IMR-90 (cell line): ENCODE results near the gene CLUH. TPM values are rescaled to one million over a fixed set of nuclear protein-coding genes. Genes with fewer than 3 reads are reported as not detected.
"Not testable (repeated sequence)": the region's sequence is repeated elsewhere in the genome, so short reads cannot be mapped to it uniquely, and the experiment has no call there.

Source experiments
- ATAC-seq: fragments of 200-7000 bp; cut with Tn5 transposase; 2 replicates; pipeline ENCODE4 v1.9.1; 2020; ENCODE audit warnings: low read depth, mild to moderate bottlenecking, moderate library complexity
- BruUV-seq: library from RNA; stranded (reverse); fragments of 400-500 nt; replicated peaks from 2 replicates; lab custom pipeline; 2021; lab: Mats Ljungman, UMichigan
- CTCF ChIA-PET: fragments of 300-600 bp; formaldehyde crosslinking; extraction: SDS; loops from one replicate; lab custom pipeline; 2021; ENCODE audit warnings: antibody characterized with exemption; lab: Yijun Ruan, JAX
- POLR2A ChIA-PET: fragments of 300-600 bp; sonication (Branson Sonifier 250); formaldehyde crosslinking; loops from one replicate; lab custom pipeline; 2022; ENCODE audit warnings: antibody characterized with exemption; ENCODE audit not compliant: unreplicated experiment; lab: Charles Lee
- DNase-seq: peaks from one replicate; pipeline ENCODE4 v3.0.0; 2013
- H2AFZ ChIP-seq: replicated peaks from 2 replicates; pipeline ENCODE3; 2013; ENCODE audit warnings: low read length, mild to moderate bottlenecking; ENCODE audit not compliant: poor library complexity
- H2AK5ac ChIP-seq: 2 replicates; pipeline ENCODE4 v1.6.1; 2013; ENCODE audit warnings: low read depth, low read length, inconsistent platforms
- H2AK9ac ChIP-seq: replicated peaks from 2 replicates; pipeline ENCODE3; 2013; ENCODE audit warnings: mild to moderate bottlenecking, low read depth, low read length, moderate library complexity; ENCODE audit not compliant: poor library complexity
- H2BK120ac ChIP-seq: 2 replicates; pipeline ENCODE4 v1.6.1; 2013; ENCODE audit warnings: low read depth, low read length, inconsistent platforms
- H2BK15ac ChIP-seq: 3 replicates; pipeline ENCODE4 v1.6.1; 2013; ENCODE audit warnings: low read depth, low read length, inconsistent platforms
- H2BK20ac ChIP-seq: 2 replicates; pipeline ENCODE4 v1.6.1; 2013; ENCODE audit warnings: low read depth, mild to moderate bottlenecking, inconsistent platforms, low read length, moderate library complexity
- H2BK5ac ChIP-seq: 2 replicates; pipeline ENCODE4 v1.6.1; 2013; ENCODE audit warnings: mild to moderate bottlenecking, low read depth, low read length, inconsistent platforms; ENCODE audit not compliant: poor library complexity, severe bottlenecking
- H3K14ac ChIP-seq: replicated peaks from 2 replicates; pipeline ENCODE4 v1.6.1; 2013; ENCODE audit warnings: low read depth, low read length, inconsistent platforms
- H3K18ac ChIP-seq: 2 replicates; pipeline ENCODE4 v1.6.1; 2013; ENCODE audit warnings: low read depth, low read length, control low read depth
- H3K23ac ChIP-seq: 2 replicates; pipeline ENCODE4 v1.6.1; 2013; ENCODE audit warnings: low read depth, low read length, inconsistent platforms
- H3K27ac ChIP-seq: 2 replicates; pipeline ENCODE4 v1.5.1; 2013; ENCODE audit warnings: mild to moderate bottlenecking, control low read depth, low read length; ENCODE audit not compliant: insufficient read depth
- H3K27me3 ChIP-seq: 2 replicates; pipeline ENCODE4 v1.6.1; 2013; ENCODE audit warnings: low read length; ENCODE audit not compliant: control insufficient read depth, insufficient read depth
- H3K36me3 ChIP-seq: 2 replicates; pipeline ENCODE4 v1.6.1; 2013; ENCODE audit warnings: low read length, mixed read lengths; ENCODE audit not compliant: control insufficient read depth, insufficient read depth
- H3K4ac ChIP-seq: 2 replicates; pipeline ENCODE4 v1.6.1; 2013; ENCODE audit warnings: low read depth, low read length, inconsistent platforms
- H3K4me1 ChIP-seq: 2 replicates; pipeline ENCODE4 v1.6.1; 2013; ENCODE audit warnings: low read length, mixed read lengths; ENCODE audit not compliant: control insufficient read depth, insufficient read depth
- H3K4me2 ChIP-seq: 2 replicates; pipeline ENCODE4 v1.6.1; 2013; ENCODE audit warnings: low read depth, mild to moderate bottlenecking, control low read depth, low read length, moderate library complexity
- H3K4me3 ChIP-seq: 2 replicates; pipeline ENCODE4 v1.5.1; 2013; ENCODE audit warnings: low read depth, mild to moderate bottlenecking, control low read depth, low read length, moderate library complexity; ENCODE audit not compliant: insufficient read depth
- H3K56ac ChIP-seq: 2 replicates; pipeline ENCODE4 v1.6.1; 2013; ENCODE audit warnings: low read length, inconsistent platforms; ENCODE audit not compliant: insufficient read depth; ENCODE audit errors: extremely low read depth
- H3K79me1 ChIP-seq, 2 experiments: 2 replicates each; pipeline ENCODE4 v1.6.1; 2013; ENCODE audit warnings: low read length in 2 of 2, inconsistent platforms in 1 of 2, low read depth in 1 of 2
- H3K9ac ChIP-seq: 2 replicates; pipeline ENCODE4 v1.6.1; 2013; ENCODE audit warnings: low read depth, low read length, control low read depth
- H3K9me1 ChIP-seq: 2 replicates; pipeline ENCODE4 v1.6.1; 2013; ENCODE audit warnings: low read length, inconsistent platforms; ENCODE audit not compliant: insufficient read depth
- H3K9me3 ChIP-seq: 2 replicates; pipeline ENCODE4 v1.6.1; 2013; ENCODE audit warnings: low read length; ENCODE audit not compliant: control insufficient read depth, insufficient read depth
- H4K20me1 ChIP-seq: 2 replicates; pipeline ENCODE4 v1.6.1; 2013; ENCODE audit warnings: low read length, inconsistent platforms; ENCODE audit not compliant: insufficient read depth
- H4K5ac ChIP-seq: 2 replicates; pipeline ENCODE4 v1.6.1; 2013; ENCODE audit warnings: mild to moderate bottlenecking, low read depth, low read length, control low read depth
- H4K8ac ChIP-seq, 2 experiments: 2 replicates each; pipeline ENCODE4 v1.6.1; 2013; ENCODE audit warnings: low read depth in 2 of 2, low read length in 2 of 2, control low read depth in 1 of 2, inconsistent platforms in 1 of 2
- H4K91ac ChIP-seq: 2 replicates; pipeline ENCODE4 v1.6.1; 2013; ENCODE audit warnings: low read depth, low read length, inconsistent platforms; ENCODE audit not compliant: insufficient read depth
- WGBS, 2 experiments: methylation state at CpG; one replicate each; pipeline versions ENCODE4 v1.1.5 to v1.1.7; 2013; ENCODE audit warnings: missing lambda C conversion rate in 2 of 2; ENCODE audit not compliant: insufficient read length in 1 of 2; ENCODE audit errors: extremely low coverage in 2 of 2; 5-methylcytosine and 5-hydroxymethylcytosine counted together
- dilution Hi-C: fragments of 300-500 bp; cut with HindIII; formaldehyde crosslinking; loops from one replicate; pipeline ENCODE4 v1.14.3; 2018; ENCODE audit warnings: low sequenced_read_pairs; ENCODE audit not compliant: unreplicated experiment
- in situ Hi-C: fragments of 300-500 bp; cut with MboI; formaldehyde crosslinking; loops from 3 replicates; pipeline ENCODE4 v1.14.3; 2019; ENCODE audit warnings: low sequenced_read_pairs, inconsistent platforms, mixed read lengths
- intact Hi-C: fragments of 100-400 bp; cut with micrococcal nuclease; formaldehyde crosslinking; loops from 2 replicates; pipeline ENCODE4 v1.10.0; 2022
- polyA plus RNA-seq, 3 experiments: library from polyadenylated mRNA; depleted of rRNA; stranded (reverse); fragments of >200 nt; gene quantifications; 2 replicates each; pipeline ENCODE4 v1.2.3, GENCODE V29; 2012; ENCODE audit warnings: low replicate concordance in 1 of 3
- total RNA-seq: library from RNA; depleted of rRNA; stranded (reverse); fragments of >200 nt; gene quantifications from 2 replicates; pipeline ENCODE4 v1.2.3, GENCODE V29; 2012

The CLUH gene
- total and polyA plus RNA-seq, 2 of the 4 experiments (the other 2 are of a cell fraction), result 12.9 to 42.0 TPM

- H3K4me3 ChIP-seq, POLR2A ChIA-PET, H3K9me3 ChIP-seq, H3K27me3 ChIP-seq, H2AK9ac ChIP-seq, H3K9ac ChIP-seq, DNase-seq, H2BK120ac ChIP-seq, dilution Hi-C loops, H2AK5ac ChIP-seq, H3K23ac ChIP-seq, intact Hi-C loops, H4K8ac ChIP-seq, CTCF ChIA-PET, H3K56ac ChIP-seq, H3K9me1 ChIP-seq, H2BK20ac ChIP-seq, H3K18ac ChIP-seq, H3K4me2 ChIP-seq, H3K4ac ChIP-seq, H2AFZ ChIP-seq, BruUV-seq, H3K4me1 ChIP-seq, ATAC-seq, H4K91ac ChIP-seq, H3K14ac ChIP-seq, H4K5ac ChIP-seq, H3K27ac ChIP-seq, H2BK15ac ChIP-seq: not testable (repeated sequence)
- WGBS, 2 experiments, result 100% methylated on average over 1 of the region's 1 CpG; no CpG with 5 or more reads in 1 of the 2 experiments
- H2BK5ac ChIP-seq, result peak overlapping the region; percentile 49
- peaks cover 37% of the 10 kb centered on the region for H3K36me3 ChIP-seq
- H4K20me1 ChIP-seq, result peaks cover 40% of the 10 kb centered on the region; the same call in 1 of the 2 replicates
- in situ Hi-C loops, result loop anchor here (10.0 kb wide), 1 partner anchor 254 kb away; no protein-coding TSS in a partner anchor
- H3K79me1 ChIP-seq, result peaks cover 20 to 70% of the 10 kb centered on the region in 2 experiments; a peak in 3 of 4 replicates
Measured at GRCh38 chr17:2679247-2679646, 32.3 kb downstream of the CLUH start.
